HG02970 (cell line): ENCODE results near the gene PPM1E.
"Not testable (repeated sequence)": the region's sequence is repeated elsewhere in the genome, so short reads cannot be mapped to it uniquely, and the experiment has no call there.

Experiments used
- ATAC-seq: cut with Tn5 transposase; IDR thresholded peaks from one replicate; pipeline ENCODE4 v1.9.1; 2021; ENCODE audit warnings: mild to moderate bottlenecking, moderate library complexity, moderate number of reproducible peaks; ENCODE audit not compliant: unreplicated experiment, low FRiP score

PPM1E gene

DNA sequence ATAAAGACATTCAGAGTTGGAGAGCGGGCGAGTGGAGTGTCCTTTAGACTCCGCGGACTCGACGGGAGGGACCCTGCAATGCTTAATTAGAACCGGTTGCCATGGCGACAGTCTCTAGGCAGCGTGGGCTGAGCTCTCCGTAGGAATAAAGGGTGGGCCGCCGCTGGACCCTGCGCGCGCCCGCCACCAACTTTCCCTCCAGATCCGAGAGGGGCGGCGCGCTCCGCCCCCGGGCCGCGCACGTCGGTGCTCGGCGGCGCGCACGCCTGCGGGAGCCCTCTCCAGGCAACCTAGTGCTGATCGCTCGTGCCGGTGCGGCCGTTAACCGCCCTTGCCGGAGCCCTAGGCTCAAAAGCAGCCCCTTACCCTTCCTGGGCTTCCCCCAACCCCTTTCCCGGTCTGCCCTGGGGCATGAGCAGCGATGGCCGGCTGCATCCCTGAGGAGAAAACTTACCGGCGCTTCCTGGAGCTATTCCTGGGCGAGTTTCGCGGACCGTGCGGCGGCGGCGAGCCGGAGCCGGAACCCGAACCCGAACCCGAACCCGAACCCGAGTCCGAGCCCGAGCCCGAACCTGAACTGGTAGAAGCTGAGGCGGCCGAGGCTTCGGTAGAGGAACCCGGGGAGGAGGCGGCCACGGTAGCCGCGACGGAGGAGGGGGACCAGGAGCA, at the start of gene PPM1E:
Gene PPM1E, plus strand, starts transcription at position 278 of the 669 bp plus-strand sequence.
- no peak for ATAC-seq

DNA sequence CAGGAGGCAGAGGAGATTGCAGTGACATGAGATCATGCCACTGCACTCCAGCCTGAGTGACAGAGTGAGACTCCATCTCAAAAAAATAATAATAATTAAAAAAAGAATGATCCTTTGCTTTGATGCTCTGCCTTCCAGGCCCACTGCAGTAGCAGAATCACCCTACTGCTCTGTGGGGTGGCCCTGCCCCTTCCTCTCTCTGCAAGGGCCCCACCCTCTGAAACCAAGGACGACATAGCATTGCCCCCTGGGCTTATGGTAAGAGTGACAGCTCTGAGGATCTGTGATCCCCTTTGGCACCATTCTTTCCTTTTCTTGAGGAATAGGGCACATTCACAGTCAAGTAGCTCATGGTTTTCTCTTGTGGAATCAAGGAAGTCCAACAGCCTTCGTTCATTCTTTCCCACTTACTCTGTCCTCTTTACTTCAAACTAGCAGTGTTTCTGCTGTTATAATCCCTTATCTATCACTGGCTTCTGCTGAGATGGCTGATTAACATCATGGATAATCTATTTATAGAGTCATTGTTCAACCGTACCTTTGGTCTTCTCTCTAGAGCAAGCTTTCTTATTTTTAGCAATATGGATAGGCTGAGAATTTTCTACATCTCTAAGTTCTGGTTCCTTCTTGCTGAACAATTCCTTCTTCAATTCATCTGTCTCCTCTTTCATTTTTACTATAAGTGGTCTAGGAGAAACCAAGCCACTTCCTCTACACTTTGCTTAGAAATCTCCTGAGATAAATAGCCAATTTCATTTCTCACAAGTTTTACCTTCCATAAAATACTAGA, 49.1 kb upstream of the PPM1E start:
- no peak for ATAC-seq

DNA sequence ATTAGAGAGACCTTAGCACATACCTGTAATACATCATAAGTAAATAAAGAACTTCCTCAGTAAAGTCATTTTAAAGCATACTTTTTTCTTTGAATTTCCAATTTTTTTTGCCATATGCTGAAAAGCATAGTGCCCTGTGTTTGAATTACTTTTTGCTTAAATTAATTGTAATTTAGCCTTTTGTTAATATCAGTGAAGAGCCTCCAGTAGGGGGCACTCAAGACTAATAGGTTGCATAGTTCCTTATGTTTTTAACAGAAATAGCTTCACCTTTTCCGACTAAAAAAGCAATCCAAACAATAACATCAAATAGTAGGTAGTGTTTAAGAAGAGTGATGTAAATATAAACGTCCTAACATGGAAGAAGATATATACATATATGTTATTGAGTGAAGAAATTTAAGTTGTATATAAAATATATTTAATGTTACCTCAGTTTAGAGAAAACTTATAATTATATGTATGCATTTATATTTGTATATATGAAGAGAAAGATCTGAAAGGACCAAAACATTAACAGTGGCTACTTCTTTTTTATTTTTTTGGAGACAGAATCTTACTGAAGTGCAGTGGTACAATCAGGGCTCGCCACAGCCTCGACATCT, 44.6 kb upstream of the PPM1E start:
- no peak for ATAC-seq

DNA sequence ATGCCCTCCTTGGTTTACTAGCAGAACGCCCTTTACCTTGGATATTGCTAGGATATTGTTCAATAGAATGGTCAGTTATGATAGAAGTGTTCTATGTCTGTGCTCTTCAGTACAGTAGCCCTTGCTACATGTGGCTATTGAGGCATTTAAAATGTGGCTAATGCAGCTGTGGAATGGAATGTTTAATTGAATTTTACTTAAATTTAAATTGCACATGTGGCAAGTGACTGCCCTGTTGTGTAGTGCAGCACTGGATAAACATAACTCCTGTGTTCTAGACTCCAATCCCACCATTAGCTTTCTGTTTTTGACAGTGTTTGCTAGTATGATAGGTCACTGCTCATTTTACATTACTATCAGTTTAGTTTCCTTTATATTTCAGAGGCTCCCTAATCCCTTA, 33.4 kb upstream of the PPM1E start:
- no peak for ATAC-seq

DNA sequence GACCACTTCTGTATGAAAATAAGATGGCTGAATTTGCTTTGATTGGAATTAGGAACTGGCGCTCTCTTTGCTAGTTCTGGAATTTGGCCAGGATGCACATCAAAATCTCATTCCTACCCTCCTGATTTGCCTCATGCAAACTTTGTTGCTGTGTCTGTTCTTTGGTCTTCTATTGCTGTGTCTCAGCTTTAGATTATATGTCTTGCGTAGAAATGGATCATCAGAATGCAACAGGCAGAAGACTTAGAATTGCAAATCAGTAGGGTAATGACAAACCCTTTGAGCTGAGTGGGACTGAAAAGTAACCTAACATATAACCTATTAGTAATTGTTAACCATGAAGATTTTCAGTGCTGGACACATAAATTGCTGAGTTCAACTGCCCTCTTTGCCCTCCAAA, 33.0 kb upstream of the PPM1E start:
- no peak for ATAC-seq

DNA sequence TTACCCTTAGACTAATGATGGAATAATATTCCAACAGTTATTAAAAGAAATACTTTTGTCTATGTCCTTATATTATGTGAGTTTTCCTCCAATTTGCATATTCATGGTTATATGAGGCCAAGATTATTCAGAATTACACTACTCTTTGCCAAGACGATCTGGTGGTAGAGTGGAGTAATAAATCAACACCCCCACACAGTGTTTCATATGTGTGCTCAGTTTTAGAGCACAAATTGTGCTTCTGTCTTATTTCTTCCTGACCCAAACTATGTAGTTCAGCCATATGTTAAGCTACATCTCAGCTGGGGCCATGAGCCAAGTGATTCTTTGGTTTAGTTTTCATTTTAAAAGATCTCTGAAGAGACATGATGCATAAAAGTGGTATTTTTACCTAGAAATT, 26.9 kb upstream of the PPM1E start:
- ATAC-seq, result no peak

DNA sequence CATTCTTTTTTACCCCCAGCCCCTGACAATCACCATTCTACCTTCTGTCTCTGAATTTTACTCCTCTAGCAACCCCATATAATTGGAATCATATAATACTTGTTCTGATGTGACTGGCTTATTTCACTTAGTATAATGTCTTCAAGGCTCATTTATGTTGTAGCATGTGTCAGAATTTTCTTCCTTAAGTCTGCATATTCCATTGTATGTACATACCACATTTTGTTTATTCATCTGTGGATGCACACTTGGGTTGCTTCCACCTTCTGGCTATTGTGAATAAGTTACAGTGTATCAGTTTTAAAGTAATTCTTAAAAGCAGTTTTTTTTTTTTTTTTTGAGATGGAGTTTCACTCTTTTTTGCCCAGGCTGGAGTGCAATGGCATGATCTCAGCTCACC, 24.7 kb upstream of the PPM1E start:
- ATAC-seq, result no peak

DNA sequence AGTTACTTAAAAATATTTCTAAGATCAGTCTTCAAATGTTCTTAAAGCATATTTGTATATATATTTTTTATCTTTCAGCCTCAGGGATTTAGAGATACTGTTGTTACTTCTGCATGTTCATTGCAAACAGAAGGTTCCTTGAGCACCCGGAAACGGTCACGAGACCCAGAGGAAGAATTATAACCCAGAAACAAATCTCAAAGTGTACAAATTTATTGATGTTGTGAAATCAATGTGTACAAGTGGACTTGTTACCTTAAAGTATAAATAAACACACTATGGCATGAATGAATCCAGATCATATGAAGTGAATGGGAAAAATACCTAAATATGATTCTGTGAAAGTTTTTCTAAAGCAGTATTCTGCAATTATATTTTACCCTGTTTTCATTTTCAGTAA, 21.6 kb upstream of the PPM1E start:
- no peak for ATAC-seq

DNA sequence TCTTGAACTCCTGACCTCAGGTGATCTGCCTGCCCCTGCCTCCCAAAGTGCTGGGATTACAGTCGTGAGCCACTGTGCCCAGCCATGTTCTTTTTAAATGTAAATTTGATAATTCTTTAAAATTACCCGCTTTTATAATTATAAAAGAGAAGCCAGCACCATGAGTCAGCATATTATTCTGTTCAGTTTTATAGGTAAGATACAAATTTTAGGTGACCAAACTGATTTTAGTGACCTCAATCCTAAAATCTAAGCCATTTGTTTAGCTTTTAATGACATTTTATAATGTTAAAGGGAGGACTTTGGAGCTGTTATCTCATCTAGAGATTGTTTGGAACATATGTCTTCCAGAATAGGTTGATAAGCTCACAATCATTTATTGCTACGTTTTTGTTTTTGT, 20.8 kb upstream of the PPM1E start:
- no peak for ATAC-seq

DNA sequence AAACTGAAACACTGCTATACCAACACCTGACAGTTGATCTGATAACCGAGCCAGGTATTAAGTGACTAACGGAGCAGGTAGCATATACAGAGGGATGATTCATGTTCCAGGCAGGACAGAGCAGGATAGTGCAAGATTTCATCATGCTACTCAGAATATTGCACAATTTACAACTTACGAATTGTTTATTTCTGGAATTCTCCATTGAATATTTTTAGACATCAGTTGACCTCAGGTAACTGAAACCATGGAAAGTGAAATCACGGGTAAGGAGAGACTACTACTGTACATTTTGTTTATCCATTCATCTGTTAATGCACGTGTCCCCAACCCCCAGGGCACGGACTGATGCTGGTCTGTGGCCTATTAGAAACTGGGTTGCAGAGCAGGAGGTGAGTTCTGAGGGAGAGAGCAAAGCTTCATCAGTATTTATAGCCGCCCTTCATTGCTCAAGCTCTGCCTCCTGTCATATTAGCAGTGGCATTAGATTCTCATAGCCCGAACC, 14.5 kb upstream of the PPM1E start:
- ATAC-seq, result no peak

DNA sequence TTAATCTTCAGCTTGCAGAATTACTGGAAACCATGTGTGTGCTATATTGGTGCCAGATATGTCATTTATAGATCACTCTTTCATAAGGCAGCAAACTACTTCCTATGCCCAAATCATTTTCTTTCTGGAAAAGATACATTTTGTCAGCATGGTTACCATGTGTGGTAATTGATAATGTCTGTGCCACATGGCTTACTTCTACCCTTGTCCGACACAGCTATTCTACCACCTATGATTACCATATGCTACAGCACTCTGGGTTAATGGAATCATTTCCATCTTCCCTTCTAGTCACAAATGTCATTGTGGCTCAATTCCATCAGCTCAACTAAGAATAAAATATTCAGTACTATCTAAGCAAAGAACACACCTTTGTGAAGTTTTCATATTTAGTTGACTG, 8.0 kb upstream of the PPM1E start:
- no peak for ATAC-seq

DNA sequence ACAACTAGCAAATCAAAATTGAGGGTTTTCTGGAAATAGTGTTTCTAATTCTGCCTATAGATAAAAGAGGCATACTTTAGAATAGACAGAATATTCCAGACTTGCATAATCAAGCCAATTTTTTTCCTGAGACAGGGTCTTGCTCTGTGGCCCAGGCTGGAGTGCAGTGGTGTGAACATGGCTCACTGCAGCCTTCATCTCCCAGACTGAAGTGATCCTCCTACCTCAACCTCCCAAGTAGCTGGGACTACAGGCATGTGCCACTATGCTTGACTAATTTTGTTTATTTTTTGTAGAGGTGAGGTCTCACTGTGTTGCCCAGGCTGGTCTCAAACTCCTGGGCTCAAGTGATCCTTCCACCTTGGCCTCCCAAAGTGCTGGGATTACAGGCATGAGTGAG, 6.0 kb upstream of the PPM1E start:
- ATAC-seq, result not testable (repeated sequence)

DNA sequence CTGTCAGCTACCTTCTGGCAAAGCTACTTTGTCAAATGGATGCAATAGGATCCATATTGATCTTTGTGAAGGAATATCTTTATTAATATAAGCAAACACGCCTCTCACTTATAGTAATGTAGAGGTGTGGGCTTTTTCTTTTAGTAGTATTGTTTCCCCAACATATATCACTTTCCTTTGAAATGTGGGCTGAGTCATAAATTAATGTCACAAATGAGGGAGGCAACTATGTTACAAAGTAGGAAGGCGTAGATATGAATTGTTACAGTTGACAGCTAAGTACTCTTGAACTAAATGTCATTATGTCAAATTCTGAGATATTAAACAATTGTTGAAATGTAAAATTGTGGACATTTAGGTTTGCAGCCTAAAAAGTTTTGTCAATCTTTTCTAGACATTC, 2.6 kb upstream of the PPM1E start:
- ATAC-seq, result no peak

DNA sequence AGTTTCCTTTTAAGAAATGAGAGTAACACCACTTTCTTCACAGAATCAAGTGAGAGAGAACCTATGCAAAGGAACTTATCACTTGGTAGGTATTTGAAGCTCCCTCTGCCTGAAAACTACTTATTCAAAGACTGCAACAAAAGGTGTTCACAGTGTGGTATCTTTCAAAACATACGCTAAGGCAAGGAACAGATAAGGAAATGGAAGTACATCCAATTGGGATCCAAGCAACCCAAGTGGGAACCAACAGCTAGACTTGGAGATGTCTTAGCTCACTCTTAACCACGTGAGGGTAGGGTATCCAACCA, 431 bp upstream of the PPM1E start:
- no peak for ATAC-seq

DNA sequence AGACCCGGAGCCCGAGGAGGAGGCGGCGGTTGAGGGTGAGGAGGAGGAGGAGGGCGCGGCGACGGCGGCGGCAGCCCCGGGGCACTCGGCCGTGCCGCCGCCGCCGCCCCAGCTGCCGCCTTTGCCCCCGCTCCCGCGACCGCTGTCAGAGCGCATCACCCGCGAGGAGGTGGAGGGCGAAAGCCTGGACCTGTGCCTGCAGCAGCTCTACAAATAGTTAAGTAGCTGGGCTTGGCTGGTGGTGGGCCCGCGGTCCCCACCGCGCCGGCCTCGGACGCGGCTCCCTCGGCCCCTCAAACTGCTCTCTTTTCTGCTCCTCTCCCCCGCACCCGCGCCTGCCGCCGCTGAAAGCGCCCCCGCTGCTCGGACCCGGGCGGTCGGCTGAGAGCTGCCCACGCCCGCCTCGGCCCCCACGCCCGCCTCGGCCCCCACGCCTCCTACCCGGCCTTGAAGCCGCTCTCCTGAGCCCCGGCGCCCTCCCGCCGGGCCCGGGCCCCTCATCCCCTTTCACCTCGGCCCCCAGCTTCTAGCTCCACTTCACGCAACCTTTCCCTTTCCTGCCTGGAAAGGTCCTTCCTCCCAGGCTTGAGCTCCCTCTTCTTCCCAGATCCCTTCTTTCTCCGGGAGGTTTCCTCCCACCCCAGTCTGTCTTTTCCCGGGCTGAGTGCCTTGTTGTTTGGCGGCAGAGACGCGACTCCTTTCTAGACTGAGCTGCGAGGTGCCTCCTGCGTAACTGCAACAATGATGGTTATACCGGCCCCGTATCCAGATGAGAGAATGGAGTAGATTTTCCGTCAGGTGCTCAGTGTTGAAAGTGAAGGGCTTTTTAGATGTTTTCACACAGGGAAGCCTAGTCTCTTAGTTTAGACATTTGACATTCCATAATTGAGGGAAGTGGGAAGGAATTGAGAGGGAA, 850 bp downstream of the PPM1E start:
- ATAC-seq, result no peak

DNA sequence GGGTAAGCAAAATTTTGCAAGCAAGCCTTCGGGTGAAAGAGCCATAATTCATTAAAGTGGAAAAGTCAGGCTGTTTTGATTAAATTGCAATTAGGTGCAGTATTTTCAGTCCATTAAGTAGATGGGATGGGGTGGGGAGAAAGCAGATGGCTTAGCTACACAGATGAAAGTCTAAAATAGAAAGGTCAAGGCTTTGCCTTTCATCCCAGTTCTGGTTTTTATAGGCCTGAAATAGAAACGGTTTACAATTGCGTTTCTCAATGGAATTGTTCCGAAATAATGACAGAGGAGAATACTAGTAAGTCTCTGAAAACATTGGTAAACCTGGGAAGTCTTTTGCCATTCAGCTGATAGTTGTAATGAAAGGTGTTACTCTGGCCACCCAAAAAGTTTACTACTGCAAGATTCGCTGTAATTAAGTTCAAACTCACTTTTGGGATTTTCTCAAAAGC, 1.5 kb downstream of the PPM1E start:
- no peak for ATAC-seq

DNA sequence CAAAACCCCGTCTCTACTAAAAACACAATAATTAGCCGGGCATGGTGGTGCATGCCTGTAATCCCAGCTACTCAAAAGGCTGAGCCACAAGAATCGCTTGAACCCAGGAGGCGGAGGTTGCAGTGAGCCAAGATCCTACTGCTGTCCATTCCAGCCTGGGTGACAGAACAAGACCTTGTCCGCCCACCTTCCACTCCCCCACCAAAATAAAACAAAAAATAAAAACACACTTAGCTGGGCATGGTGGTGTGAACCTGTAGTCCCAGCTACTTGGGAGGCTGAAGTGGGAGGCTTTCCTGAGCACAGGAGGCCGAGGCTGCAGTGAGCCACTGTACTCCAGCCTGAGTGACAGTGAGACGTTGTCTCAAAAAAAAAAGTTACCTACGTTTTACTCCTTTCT, 3.2 kb downstream of the PPM1E start:
- ATAC-seq, result no peak

DNA sequence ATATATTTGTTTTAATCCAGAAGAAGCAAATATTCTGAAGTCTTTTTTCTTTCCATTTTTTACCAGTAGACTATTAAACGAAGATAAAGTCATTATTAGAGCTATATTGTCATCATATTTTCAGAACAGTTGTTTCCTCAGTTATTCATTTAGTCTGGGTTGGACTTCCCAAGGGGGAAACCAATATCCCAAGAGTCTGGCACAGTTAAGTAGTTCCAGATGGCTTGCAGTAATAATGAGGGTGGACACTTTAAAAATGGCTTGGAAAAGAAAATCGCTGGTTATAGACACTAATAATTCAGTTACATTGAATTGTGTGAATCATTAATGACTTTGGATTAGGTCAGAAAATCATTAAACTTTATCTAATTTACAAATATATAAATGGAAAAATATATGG, 3.9 kb downstream of the PPM1E start:
- no peak for ATAC-seq

DNA sequence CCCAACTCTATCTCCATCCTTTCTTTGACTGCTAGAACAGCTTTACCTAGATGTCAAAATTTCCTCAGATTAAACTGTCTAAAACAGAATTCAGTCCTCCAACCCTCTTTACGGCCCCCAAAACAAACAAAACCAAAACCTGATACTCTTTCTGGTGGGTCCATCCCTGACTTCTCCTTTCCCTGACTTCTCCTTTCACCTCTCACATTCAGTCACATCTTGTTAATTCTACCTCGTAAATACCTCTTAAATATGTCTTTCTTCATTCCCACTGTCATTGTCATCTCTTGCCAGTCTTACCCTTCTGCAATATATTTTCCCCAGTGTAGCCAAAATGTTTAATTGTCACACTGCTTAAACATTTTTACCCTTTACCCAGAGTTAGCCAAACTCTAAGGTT, 4.6 kb downstream of the PPM1E start:
- no peak for ATAC-seq

DNA sequence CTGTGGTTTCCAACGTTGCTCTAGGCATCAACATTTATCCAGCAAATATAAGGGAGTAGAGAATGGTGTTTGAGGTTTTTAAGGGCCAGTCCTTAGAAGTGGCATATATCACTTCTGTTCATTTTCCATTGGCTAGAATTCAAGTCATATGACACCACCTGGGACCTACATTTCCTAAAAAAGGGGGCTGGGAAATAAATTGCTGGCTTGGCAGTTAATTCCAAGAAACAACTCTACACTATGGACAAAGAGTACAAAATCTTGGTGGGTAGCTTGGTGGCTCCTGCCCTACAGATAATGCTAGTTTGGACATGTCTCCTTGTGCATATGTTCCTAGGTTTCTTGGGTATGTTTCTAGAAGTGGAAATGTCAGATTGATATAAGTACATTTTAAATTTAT, 7.6 kb downstream of the PPM1E start:
- no peak for ATAC-seq

DNA sequence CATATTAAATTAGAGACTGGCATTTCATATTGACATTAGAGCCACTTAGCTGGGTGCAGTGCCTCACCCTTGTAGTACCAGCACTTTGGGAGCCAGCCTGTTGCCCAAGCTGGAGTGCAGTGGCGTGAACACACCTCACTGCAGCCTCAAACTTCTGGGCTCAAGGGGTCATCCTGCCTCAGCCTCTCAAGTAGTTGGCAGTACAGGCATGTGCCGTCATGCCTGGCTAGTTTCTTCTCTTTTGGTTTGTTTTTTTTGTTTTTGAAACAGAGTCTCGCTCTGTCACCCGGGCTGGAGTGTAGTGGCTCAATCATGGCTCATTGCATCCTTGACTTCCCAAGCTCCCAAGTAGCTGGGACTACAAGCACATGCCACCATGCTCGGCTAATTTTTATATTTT, 8.7 kb downstream of the PPM1E start:
- no peak for ATAC-seq
